NCI-H510A treated with DMSO at 0.1 percent for 48 hours (cell line): ENCODE data around the gene LSR.

Experiments used
- DNase-seq: peaks from one replicate; lab custom pipeline; 2025; lab: John Stamatoyannopoulos, UW

LSR gene

GRCh38 chr19:35248310-35249145 is at the start of gene LSR:
Gene LSR, plus strand, starts transcription at chr19:35249002. Its CDS starts 21 bp downstream, at chr19:35249023.
- DNase-seq = peak; percentile 85

GRCh38 chr19:35199481-35199880 is 49.3 kb upstream of the LSR start:
- no peak for DNase-seq

GRCh38 chr19:35202722-35203688 is 45.8 kb upstream of the LSR start:
- no peak for DNase-seq

GRCh38 chr19:35204799-35205732 is 43.7 kb upstream of the LSR start:
- DNase-seq = no peak

GRCh38 chr19:35205733-35206323 is 43.0 kb upstream of the LSR start:
- no peak for DNase-seq

GRCh38 chr19:35206379-35206778 is 42.4 kb upstream of the LSR start:
- DNase-seq = no peak

GRCh38 chr19:35206855-35207254 is 41.9 kb upstream of the LSR start:
- DNase-seq = no peak

GRCh38 chr19:35207391-35207871 is 41.4 kb upstream of the LSR start:
- DNase-seq = no peak

GRCh38 chr19:35208121-35208520 is 40.7 kb upstream of the LSR start:
- DNase-seq = no peak

- no peak for DNase-seq
Measured at GRCh38 chr19:35209646-35210045, 39.2 kb upstream of the LSR start.

- DNase-seq = no peak
Measured at GRCh38 chr19:35211545-35212230, 37.1 kb upstream of the LSR start.

- DNase-seq = no peak
Measured at GRCh38 chr19:35212241-35212640, 36.6 kb upstream of the LSR start.

GRCh38 chr19:35213663-35214632 is 34.9 kb upstream of the LSR start:
- DNase-seq = peak; percentile 31

GRCh38 chr19:35214766-35215422 is 33.9 kb upstream of the LSR start:
- DNase-seq = no peak

- DNase-seq = no peak
Measured at GRCh38 chr19:35216016-35216832, 32.6 kb upstream of the LSR start.

- no peak for DNase-seq
Measured at GRCh38 chr19:35216833-35217648, 31.8 kb upstream of the LSR start.

- no peak for DNase-seq
Measured at GRCh38 chr19:35217649-35217990, 31.2 kb upstream of the LSR start.
